Stomach (tissue), 4 donors: ENCODE measurements around the gene TBC1D14.

Experiments used
- CTCF ChIP-seq, 7 experiments: fragments of 450-650 bp in 4 of 7; fragments of 200-600 bp in 3 of 7; sonication (generic) in 3 of 7; IDR thresholded peaks; one replicate each; pipeline ENCODE4 v1.5.1; 2016 to 2019; ENCODE audit warnings: antibody characterized with exemption in 7 of 7, control low read depth in 2 of 7, mild to moderate bottlenecking in 1 of 7
- POLR2A ChIP-seq, 4 donors: fragments of 450-650 bp; IDR thresholded peaks; one replicate each; pipeline ENCODE4 v1.6.1; 2016; ENCODE audit warnings: antibody characterized with exemption in 4 of 4, control low read depth in 2 of 4, mild to moderate bottlenecking in 1 of 4, moderate library complexity in 1 of 4
- POLR2AphosphoS5 ChIP-seq, 3 donors: sonication (generic); formaldehyde crosslinking; IDR thresholded peaks; one replicate each; pipeline ENCODE4 v1.6.1; 2016; ENCODE audit warnings: antibody characterized with exemption in 3 of 3

GRCh38 chr4:6935965-6936364 lies 26.3 kb downstream of the TBC1D14 start:
- TF ChIP-seq CTCF (IDR thresholded peaks at IDR 0.05) (no peak), POLR2A (IDR thresholded peaks at IDR 0.05) (no peak), POLR2AphosphoS5 (IDR thresholded peaks at IDR 0.05) (no peak)
